NCI-H510A (cell line): ENCODE results near the gene ADAMTS14.

ENCODE experiments used
- DNase-seq: peaks from one replicate; lab custom pipeline; 2025; lab: John Stamatoyannopoulos, UW

Gene ADAMTS14

GRCh38 chr10:70674560-70675495 is 2.5 kb downstream of the ADAMTS14 start:
- no peak for DNase-seq

DNA sequence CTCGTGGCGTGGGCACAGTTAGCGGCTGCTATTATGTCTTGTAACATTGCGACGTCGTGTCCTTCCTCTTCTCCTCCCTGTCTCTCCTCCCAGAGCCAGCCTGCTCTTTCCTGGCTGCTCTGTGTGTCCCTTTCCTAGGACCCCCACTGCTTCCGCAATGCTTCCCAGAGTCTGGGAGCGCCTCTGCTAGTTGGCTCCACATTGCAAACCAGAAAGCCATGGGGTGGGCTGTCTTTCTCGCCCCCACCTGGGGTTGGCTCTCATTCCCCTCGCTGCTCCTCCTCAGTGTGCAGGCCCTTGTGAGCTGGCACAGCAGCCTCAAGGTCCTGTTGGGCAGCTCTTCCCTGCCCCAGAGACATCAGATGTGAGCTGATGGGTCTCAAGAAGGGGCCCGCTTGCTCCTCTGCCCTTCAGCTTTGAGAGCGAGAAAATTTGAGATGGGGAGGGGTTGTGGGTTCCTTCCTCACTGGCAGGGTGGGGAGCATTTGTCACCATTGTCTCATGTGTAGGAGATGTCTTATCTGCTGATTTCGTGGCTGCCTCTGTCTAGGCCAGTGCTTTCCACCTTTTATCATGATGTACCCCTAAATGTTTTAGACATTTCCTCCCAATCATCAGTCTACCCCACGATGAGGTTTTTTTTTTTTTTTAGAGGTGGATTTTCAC is 3.3 kb downstream of the ADAMTS14 start:
- DNase-seq: no peak

DNA sequence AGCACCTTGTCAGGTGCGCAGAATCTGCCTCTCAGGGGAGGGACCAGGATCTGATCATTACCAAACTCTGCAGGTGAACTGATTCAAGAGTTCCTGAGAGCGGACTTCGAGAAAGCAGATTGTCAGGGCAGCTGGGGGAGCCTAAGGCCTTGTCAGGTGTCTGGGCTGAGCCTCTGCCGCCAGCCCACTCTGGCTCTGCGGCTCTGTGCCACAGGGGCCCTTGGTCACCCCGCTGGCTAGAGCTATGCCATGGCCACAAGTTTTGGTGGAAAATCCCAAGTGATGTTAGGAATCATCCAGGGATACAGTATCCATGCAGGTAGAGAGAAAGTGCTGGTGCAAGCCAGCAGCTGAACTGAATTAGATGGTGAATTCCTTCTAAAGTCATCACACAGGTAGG is 4.2 kb downstream of the ADAMTS14 start:
- DNase-seq: no peak

DNA sequence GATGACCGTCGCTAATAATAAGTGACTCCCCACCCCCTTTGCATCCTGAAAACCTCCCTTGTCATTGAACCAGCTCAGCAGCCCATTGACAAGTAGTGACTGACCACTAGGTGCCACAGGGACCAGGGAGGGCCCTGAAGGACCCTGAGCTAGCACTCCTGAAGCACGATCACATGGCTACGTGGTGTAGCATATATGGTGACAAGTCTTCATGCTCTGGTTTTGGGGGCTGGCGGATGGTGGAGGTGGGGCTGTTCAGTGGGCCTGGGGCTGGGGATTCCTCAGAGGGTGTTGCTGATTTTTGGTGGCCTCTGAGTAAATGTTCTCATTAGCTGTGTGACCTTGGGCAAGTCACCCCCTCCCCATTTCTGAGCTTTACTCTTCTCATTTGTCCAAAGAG is 4.7 kb downstream of the ADAMTS14 start:
- no peak for DNase-seq

DNA sequence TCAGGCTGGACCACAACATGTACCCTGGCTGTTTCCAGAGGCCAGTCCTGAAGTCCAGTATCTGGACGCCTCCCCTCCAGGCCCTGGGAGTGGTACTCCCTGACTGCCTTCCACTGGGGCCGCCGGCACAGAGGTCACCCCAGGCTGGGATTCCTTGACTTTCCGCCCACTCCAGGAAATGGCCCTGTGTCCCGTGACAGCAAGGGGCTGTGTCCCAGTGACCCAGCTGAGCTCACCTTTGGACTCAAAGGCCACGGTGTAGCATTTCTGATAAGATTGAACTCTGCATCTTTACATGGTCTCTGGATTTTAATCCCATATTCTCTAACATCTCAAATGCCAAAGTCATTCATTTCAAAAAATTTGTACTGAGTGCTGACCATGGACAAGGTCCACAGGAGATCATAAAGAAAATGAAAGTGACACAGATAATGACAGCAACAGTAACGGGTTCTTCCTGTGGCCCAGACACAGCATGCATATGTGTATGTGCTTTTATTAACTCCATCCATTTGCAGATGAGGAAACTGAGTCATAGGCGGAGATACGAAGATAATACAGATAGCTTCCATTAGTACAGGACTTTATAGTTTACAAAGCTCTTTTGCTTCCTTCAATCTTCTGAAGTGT is 5.4 kb downstream of the ADAMTS14 start:
- no peak for DNase-seq

GRCh38 chr10:70678250-70678635 is 5.9 kb downstream of the ADAMTS14 start:
- DNase-seq: no peak

GRCh38 chr10:70678757-70679489 is 6.6 kb downstream of the ADAMTS14 start:
- DNase-seq: no peak

- DNase-seq: no peak
Observed at GRCh38 chr10:70679498-70679897, 7.2 kb downstream of the ADAMTS14 start.

GRCh38 chr10:70680899-70681730 is 8.8 kb downstream of the ADAMTS14 start:
- DNase-seq: no peak

DNA sequence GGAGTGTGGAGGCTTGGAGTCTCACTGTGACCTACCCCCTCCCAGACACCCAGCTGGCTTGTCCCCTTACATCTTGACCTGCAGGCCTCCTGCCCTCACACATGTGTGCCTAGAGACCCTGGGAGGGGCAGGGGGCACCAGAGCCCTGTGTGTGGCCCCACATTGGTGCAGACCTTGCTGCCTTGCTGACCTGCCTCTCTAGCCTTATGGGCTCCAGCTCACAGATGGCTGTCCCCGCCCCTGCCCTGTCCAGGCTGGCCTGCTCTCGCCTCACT is 9.4 kb downstream of the ADAMTS14 start:
- DNase-seq: no peak

DNA sequence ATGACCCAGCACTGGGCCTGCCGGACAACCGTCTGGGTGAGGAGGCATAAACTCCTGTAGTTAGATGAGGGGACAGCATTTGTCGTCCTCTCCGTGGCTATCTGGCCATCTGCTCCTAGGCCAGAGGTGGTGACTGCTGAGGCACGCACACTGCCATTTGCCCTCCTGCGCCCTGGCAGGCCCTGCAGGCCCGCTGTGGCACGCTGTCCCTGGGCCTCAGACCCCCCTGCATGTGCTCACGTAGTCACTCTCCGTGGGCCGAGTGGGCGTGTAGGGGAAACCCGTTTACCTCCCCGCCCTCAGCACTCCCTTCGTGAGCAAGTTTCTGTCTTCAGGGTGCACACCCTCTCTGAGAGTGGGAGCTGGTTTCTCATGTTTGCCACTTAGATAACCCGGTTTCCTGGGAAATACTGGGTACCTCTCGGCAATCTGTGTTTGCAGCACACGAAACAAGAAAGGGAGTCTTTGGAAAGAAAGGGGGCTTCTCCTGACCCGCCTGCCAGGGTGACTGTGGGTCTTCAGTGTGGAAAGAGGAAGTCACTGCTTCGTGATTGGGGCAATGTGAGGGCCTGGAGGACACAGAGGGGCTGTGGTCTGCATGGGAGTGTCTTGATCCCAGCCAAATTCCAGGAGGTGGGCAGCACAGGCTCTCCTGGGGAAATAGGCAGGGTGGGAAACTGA is 10.8 kb downstream of the ADAMTS14 start:
- no peak for DNase-seq

GRCh38 chr10:70683601-70683934 is 11.3 kb downstream of the ADAMTS14 start:
- DNase-seq: no peak

- DNase-seq: no peak
Observed at GRCh38 chr10:70683940-70684339, 11.6 kb downstream of the ADAMTS14 start.

DNA sequence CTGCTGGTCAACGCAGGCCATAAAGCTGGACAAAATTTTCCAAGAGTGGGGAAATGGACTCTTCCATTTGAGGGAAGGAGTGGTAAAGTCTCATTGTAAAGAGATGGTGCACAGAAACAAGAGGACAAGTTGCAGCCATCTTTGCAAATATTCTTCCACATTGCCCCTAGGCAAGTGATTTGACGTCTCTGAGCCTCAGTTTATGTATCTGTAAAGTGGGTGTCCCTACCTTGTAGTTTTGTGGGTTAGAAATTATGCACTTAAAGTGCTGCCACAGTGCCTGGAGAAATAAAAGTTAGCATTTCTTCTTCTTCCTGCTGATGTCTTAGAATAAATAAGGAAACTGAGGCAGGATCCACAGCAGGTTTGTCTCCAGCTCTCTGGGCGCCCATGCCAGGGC is 12.1 kb downstream of the ADAMTS14 start:
- DNase-seq: no peak

GRCh38 chr10:70684839-70685454 is 12.6 kb downstream of the ADAMTS14 start:
- no peak for DNase-seq

DNA sequence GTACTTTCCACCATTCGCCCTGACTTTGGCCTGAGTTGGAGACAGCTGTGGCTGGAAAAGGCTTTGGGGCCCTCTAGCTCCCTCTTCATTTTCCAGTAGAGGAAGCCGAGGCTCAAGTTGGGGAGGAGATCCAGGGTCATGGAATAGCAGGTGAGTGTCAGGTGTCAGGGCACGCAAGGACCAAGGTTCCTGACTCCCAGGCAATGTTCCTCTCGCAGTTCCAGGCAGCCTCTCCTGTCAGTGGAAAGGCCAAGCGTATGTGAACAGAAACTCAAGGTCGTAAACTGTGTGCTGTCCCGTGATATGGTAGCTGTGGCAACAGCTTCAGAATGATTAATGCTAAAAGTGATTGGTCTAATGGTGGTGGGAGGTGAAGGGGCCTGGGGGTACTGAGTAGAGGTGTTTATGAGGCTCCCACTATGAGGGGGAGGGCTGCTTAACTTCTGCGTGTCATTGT is 13.2 kb downstream of the ADAMTS14 start:
- DNase-seq: peak; percentile 66

DNA sequence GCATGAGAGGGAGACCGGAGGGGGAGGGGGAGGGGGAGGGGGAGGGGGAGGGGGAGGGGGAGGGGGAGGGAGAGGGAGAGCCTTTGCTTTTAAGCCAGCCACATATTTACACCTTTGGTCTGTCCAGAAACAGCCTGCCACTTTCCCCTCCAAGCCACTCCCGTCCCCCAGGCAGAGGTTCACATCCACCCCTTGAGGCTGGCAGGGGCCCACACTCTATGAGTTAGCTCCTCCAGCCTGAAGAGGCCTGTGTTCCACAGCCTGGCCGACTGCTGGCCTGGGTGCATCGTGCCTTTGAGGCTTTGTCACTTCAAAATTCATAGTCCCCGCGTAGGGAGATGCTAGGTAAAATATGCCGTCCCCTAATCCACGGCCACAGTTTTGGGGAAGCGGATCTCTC is 16.5 kb downstream of the ADAMTS14 start:
- no peak for DNase-seq

- DNase-seq: no peak
Observed at GRCh38 chr10:70689661-70690060, 17.4 kb downstream of the ADAMTS14 start.

DNA sequence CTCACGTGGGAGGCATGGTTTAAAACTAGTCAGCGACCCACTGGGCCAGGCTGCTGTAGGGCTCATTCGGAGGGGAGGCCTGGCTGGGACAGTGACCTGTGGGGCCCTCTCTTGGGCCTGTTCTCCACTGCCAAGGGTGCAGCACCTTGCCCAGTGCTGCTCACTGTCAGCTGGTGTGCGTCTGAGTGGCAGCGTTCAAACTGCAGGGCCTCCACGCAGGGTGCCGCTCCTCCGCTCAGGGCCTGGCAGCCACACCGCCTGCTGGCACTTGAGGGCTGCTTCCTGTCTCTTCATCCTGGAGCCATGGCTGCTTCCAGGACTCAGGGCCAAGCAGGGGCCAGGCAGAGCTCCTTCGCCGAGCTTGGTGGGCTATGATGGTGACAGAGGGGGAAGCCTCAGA is 18.3 kb downstream of the ADAMTS14 start:
- DNase-seq: no peak

DNA sequence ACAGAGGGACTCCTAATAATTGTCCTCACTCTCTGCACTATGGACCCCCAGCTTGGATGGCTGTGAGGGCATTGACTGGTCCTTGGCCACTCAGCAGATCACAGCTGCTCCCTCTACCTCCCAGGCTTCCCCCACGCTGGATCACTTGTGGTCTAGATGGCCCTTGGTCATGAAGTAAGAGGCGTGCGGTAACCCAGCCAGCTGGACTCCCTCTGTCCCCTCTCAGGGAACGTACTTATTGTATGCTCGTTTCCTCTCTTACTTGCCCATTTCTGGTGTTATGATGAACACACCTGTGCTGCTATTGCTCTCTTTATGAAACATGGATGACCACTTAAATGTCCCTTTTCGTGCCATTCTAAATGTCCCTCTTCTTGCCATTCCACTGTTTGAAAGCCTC is 19.3 kb downstream of the ADAMTS14 start:
- DNase-seq: no peak
